AG09309 (cell line): ENCODE measurements around the gene CMBL.
A peak's percentile ranks its signal among the peaks of the same experiment; 100 is the strongest.

Source experiments
- DNase-seq: peaks from one replicate; pipeline ENCODE4 v3.0.0-alpha.2; 2010; ENCODE audit warnings: low read depth
- H3K4me3 ChIP-seq: 2 replicates; pipeline ENCODE4 v1.5.1; 2011; ENCODE audit warnings: mild to moderate bottlenecking, low read depth, low read length, moderate library complexity; ENCODE audit not compliant: control insufficient read depth
- TF ChIP-seq, protein P1 (sequence below): IDR thresholded peaks from 2 replicates; pipeline ENCODE4 v1.5.1; 2011; ENCODE audit warnings: mild to moderate bottlenecking, low read depth, low read length, inconsistent platforms; ENCODE audit not compliant: insufficient read depth, control insufficient read depth; ENCODE audit errors: missing control alignments

Gene CMBL

DNA sequence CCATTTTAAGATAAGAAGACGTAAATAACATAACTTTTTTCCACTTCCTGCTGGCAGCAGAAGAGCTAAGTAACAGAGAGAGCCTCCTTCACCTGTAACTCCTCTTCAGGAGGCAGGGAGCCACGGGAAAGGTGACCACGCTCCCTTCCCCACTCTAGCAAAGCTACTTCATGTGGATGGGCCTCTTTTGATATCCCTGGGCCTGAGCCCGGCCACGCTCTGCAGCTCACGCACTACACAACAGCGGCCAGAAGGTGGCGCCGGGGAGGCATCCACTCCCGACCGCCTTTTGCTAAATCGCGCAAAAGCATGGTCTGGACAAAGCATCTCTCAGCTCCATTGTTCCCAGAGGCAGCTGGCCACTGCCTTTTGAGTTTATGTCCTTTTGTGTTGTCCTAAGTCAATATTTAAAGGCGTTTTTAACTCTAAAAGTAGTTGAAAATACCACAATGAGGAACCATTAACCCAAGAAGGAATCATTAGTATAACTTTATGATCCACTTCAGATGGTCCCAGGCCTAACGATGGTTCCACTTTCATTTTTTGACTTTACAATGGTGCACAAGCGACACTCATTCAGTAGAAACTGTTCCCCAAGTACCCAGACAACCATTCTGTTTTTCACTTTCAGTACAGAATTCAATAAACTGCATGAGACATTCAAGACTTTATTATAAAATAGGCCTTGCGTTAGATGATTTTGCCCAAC is 23.6 kb downstream of the CMBL start:
- no peak overlapping the region for H3K4me3 ChIP-seq
- TF ChIP-seq, protein P1, sequence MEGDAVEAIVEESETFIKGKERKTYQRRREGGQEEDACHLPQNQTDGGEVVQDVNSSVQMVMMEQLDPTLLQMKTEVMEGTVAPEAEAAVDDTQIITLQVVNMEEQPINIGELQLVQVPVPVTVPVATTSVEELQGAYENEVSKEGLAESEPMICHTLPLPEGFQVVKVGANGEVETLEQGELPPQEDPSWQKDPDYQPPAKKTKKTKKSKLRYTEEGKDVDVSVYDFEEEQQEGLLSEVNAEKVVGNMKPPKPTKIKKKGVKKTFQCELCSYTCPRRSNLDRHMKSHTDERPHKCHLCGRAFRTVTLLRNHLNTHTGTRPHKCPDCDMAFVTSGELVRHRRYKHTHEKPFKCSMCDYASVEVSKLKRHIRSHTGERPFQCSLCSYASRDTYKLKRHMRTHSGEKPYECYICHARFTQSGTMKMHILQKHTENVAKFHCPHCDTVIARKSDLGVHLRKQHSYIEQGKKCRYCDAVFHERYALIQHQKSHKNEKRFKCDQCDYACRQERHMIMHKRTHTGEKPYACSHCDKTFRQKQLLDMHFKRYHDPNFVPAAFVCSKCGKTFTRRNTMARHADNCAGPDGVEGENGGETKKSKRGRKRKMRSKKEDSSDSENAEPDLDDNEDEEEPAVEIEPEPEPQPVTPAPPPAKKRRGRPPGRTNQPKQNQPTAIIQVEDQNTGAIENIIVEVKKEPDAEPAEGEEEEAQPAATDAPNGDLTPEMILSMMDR = peak; percentile 92
- no peak for DNase-seq

DNA sequence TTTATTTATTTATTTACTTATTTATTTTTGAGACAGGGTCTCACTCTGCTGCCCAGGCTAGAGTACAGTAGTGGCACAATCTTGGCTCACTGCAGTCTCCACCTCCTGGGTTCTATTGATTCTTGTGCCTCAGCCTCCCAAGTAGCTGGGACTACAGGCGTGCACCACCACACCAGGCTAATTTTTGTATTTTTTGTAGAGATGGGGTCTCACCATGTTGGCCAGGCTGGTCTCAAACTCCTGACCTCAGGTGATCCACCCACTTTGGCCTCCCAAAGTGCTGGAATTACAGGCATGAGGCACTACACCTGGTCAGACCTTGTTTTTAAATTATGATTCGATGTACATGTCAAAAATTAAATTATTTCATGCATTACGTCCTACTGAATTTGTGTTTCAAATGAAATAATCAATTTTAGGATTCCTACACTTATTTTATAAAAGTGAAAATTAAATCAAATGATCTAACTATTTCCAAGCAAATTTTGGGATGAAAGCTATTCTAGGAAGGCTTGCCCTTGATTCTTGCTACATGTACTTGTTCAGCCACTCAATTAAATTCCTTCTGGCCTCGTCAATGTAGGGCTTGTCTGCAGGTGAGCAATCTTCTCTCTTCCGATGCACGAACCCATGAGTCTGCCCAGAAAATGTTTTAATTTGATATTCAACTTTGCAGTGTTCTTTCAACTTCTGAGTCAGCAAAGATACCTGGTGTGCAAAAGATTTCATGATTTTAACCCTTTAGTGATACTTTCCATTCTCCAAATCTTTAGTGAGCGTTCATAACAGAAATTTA is 27.6 kb downstream of the CMBL start:
- no peak overlapping the region for H3K4me3 ChIP-seq
- TF ChIP-seq, protein P1 = no peak
- no peak for DNase-seq

DNA sequence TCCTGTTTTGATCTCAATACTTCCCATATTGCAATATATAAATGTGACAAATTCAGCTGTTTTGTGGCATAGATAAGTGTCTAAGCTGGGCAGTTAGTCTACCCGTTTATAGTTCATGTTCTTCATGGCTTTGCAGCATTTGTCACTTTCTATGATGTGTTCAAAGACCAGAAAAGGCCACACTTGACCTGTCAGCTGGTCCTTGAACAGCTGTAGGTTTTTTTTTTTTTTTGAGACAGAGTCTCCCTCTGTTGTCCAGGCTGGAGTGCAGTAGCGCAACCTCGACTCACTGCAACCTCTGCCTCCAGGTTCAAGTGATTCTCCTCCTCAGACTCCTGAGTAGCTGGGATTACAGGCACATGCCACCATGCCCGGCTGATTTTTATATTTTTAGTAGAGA is 28.4 kb downstream of the CMBL start:
- TF ChIP-seq, protein P1 = no peak
- DNase-seq = no peak
- H3K4me3 ChIP-seq = no peak overlapping the region

DNA sequence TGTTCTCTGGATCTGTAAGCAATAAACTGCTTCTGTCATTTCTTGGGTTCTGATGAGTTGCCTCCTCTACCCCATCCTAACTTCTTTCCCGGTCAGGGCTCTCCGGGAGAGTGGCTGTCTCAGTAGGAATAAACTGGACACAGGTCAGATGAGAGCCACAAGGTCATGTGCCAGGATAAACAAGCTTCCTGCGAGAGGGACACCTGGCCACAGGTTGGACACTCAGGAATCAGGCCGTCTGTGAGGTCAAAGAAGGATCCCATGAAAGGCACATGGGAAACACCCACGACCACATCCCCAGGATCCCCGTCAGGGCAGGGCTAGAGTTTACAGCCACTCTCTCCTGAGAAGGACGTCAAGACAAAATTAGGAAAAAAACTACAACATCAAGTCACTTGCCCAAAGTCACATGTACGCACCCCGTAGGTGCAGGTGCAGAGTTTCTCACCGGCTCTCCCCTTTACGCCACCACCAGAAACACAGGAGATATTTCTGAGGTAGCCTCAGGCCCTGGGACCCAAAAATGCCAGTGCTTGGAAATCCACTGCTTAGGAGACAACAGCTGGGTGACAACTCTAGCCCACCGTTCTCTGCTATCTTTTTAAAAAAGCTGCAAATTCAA is 28.9 kb downstream of the CMBL start:
- no peak for DNase-seq
- TF ChIP-seq, protein P1 = no peak
- H3K4me3 ChIP-seq = no peak overlapping the region

DNA sequence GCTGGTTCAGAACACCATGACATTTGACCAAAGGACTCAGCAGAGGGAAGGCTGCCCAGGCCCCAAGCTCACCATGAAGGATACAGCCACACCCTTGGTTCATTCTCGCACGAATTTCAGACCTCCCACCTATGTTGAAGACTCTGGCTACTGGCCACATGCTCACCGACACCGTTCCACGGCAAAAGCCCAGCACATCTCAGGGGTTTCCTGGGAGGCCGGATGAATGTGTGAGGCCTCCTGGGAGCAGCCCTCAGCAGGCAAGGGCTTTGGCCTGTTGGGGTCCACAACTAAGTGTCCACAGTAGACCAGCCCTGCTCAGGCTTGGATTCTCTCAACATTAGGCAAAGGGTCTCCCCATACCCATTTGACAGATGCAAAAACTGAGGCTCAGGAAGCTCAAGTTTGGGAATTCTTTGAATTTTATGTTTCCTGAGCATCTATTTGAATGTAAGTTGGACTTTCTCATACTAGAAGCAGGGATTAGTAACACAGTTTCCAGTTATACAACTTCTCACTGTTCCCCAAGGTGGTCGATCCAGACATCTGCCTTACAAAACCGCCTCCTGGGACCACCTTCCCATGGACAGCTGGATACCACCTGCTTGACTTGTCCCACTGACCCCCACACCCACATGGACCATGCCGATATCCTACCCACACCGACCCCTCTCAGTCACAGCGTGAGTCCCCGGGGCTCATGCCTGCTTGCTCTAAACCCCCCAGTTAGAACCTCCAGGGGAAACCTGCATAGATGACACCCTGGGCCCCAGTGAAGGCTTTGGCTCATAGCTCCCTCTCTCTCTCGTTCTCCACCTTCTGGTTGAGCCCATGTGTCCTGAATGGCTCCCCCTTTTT is 29.7 kb downstream of the CMBL start:
- TF ChIP-seq, protein P1 = no peak
- H3K4me3 ChIP-seq = no peak overlapping the region
- no peak for DNase-seq

DNA sequence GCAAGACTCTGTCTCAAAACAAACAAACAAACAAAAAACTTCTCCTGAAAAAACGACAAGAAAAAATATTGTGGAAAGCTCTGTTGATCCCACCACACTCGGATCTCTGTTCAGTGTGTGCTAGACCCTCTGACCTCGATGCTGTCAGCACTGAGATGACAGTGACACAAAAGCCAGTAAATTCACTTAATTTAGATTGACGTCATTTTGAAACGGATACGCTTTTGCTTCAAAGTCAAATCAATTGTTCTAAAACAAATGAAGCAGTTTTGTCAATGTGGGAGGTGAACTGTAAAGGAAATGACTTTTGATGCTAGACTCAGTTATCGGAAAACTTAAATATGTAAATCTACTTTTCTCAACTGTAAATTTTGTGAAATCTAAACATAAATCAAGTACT is 31.0 kb downstream of the CMBL start:
- TF ChIP-seq, protein P1 = no peak
- DNase-seq = no peak

More for the DNA sequence above, 31.0 kb downstream of the CMBL start:
- H3K4me3 ChIP-seq = no peak overlapping the region
